Neural progenitor cell (in vitro differentiated cells): ENCODE data around the gene MOAP1. TPM values are rescaled to one million over a fixed set of nuclear protein-coding genes. Genes with fewer than 3 reads are reported as not detected.

Experiments used
- DNase-seq: peaks from one replicate; pipeline ENCODE4 v3.0.0-alpha.2; 2016; ENCODE audit warnings: low spot score
- H2AFZ ChIP-seq: fragments of 200-600 bp; sonication (generic); replicated peaks from 2 replicates; pipeline ENCODE4 v1.6.1; 2016; ENCODE audit warnings: antibody characterized with exemption
- H3F3A ChIP-seq: fragments of 200-600 bp; sonication (generic); 2 replicates; pipeline ENCODE4 v1.6.1; 2016; ENCODE audit warnings: antibody characterized with exemption, low read depth
- H3K27ac ChIP-seq: fragments of 200-600 bp; sonication (generic); 2 replicates; pipeline ENCODE4 v1.5.1; 2016; ENCODE audit warnings: mild to moderate bottlenecking
- H3K27me3 ChIP-seq: fragments of 200-600 bp; sonication (generic); 2 replicates; pipeline ENCODE4 v1.6.1; 2016; ENCODE audit warnings: mild to moderate bottlenecking, moderate library complexity
- H3K36me3 ChIP-seq: fragments of 200-600 bp; sonication (generic); 2 replicates; pipeline ENCODE4 v1.5.1; 2016
- H3K4me1 ChIP-seq: fragments of 200-600 bp; sonication (generic); 2 replicates; pipeline ENCODE4 v1.6.1; 2016; ENCODE audit warnings: mixed run types
- H3K4me2 ChIP-seq: fragments of 200-600 bp; sonication (generic); 2 replicates; pipeline ENCODE4 v1.6.1; 2016
- H3K4me3 ChIP-seq: fragments of 200-600 bp; sonication (generic); 2 replicates; pipeline ENCODE4 v1.5.1; 2016
- H3K79me2 ChIP-seq: fragments of 200-600 bp; sonication (generic); 2 replicates; pipeline ENCODE4 v1.6.1; 2016; ENCODE audit warnings: low read depth
- H3K9ac ChIP-seq: fragments of 200-600 bp; sonication (generic); 2 replicates; pipeline ENCODE4 v1.6.1; 2016
- H3K9me3 ChIP-seq: fragments of 200-600 bp; sonication (generic); 2 replicates; pipeline ENCODE4 v1.5.1; 2016; ENCODE audit warnings: low read depth
- H4K20me1 ChIP-seq: fragments of 200-600 bp; sonication (generic); 2 replicates; pipeline ENCODE4 v1.6.1; 2016; ENCODE audit warnings: low read depth
- H3K27ac Mint-ChIP-seq: 3 replicates; pipeline ENCODE4 v1.8.0; 2021; ENCODE audit warnings: mixed read lengths
- H3K27me3 Mint-ChIP-seq: 2 replicates; pipeline ENCODE4 v1.8.0; 2022; ENCODE audit warnings: low read depth, mild to moderate bottlenecking, inconsistent platforms, moderate library complexity, mixed read lengths; ENCODE audit not compliant: insufficient read depth
- H3K36me3 Mint-ChIP-seq: 3 replicates; pipeline ENCODE4 v1.8.0; 2021; ENCODE audit warnings: mixed read lengths
- H3K4me1 Mint-ChIP-seq: 3 replicates; pipeline ENCODE4 v1.8.0; 2021; ENCODE audit warnings: mixed read lengths
- H3K4me3 Mint-ChIP-seq: 3 replicates; pipeline ENCODE4 v1.8.0; 2021; ENCODE audit warnings: mild to moderate bottlenecking, moderate library complexity, mixed read lengths
- H3K9me3 Mint-ChIP-seq: 3 replicates; pipeline ENCODE4 v1.8.0; 2020; ENCODE audit warnings: mixed read lengths
- CTCF ChIP-seq: fragments of 200-600 bp; sonication (generic); IDR thresholded peaks from 2 replicates; pipeline ENCODE4 v1.5.1; 2017; ENCODE audit warnings: antibody characterized with exemption, mild to moderate bottlenecking
- EZH2 ChIP-seq: fragments of 200-600 bp; sonication (generic); IDR thresholded peaks from 2 replicates; pipeline ENCODE4 v1.6.1; 2017; ENCODE audit warnings: antibody characterized with exemption, mild to moderate bottlenecking, moderate library complexity
- EZH2phosphoT487 ChIP-seq: fragments of 200-600 bp; sonication (generic); IDR thresholded peaks from 2 replicates; pipeline ENCODE4 v1.6.1; 2017; ENCODE audit warnings: antibody characterized with exemption
- total RNA-seq: library from RNA; depleted of rRNA; stranded (reverse); fragments of >200 nt; gene quantifications from 2 replicates; pipeline ENCODE4 v1.2.3, GENCODE V29; 2015; ENCODE audit warnings: low replicate concordance

MOAP1 gene
- total RNA-seq, 1 donor from 2014 or later = 34.6 TPM

- no peak overlapping the region for H3K4me2 ChIP-seq
- no peak overlapping the region for H2AFZ ChIP-seq
- Mint-ChIP-seq H3K27me3 (peaks cover 4% of the 10 kb centered on the region), H3K36me3 (no peaks in the 10 kb centered on the region), H3K27ac (peak overlapping the region; percentile 60), H3K9me3 (no peaks in the 10 kb centered on the region), H3K4me1 (peaks cover 19% of the 10 kb centered on the region), H3K4me3 (no peak overlapping the region)
- H3K27me3 ChIP-seq = no peaks in the 10 kb centered on the region
- no peaks in the 10 kb centered on the region for H3F3A ChIP-seq
- no peaks in the 10 kb centered on the region for H4K20me1 ChIP-seq
- no peaks in the 10 kb centered on the region for H3K36me3 ChIP-seq
- no peaks in the 10 kb centered on the region for H3K4me1 ChIP-seq
- H3K27ac ChIP-seq = no peak overlapping the region
- H3K9ac ChIP-seq = no peak overlapping the region
- no peaks in the 10 kb centered on the region for H3K79me2 ChIP-seq
- H3K9me3 ChIP-seq = no peaks in the 10 kb centered on the region
- no peak for DNase-seq
- TF ChIP-seq EZH2phosphoT487 (no peak), CTCF (no peak), EZH2 (no peak)
- H3K4me3 ChIP-seq = no peak overlapping the region
Observed at GRCh38 chr14:93135399-93135798, 49.3 kb downstream of the MOAP1 start.

GRCh38 chr14:93133464-93133863, 51.2 kb downstream of the MOAP1 start:
- H3K27ac ChIP-seq = no peak overlapping the region
- no peak overlapping the region for H2AFZ ChIP-seq
- H3K4me1 ChIP-seq = no peaks in the 10 kb centered on the region
- TF ChIP-seq CTCF (no peak), EZH2 (no peak), EZH2phosphoT487 (no peak)
- Mint-ChIP-seq H3K36me3 (no peaks in the 10 kb centered on the region), H3K27ac (no peak overlapping the region), H3K9me3 (no peaks in the 10 kb centered on the region), H3K27me3 (peaks cover 9% of the 10 kb centered on the region), H3K4me3 (no peak overlapping the region), H3K4me1 (peaks cover 11% of the 10 kb centered on the region)
- H3K9me3 ChIP-seq = no peaks in the 10 kb centered on the region
- H3K79me2 ChIP-seq = no peaks in the 10 kb centered on the region
- no peaks in the 10 kb centered on the region for H4K20me1 ChIP-seq
- no peak overlapping the region for H3K9ac ChIP-seq
- no peak for DNase-seq
- no peaks in the 10 kb centered on the region for H3K27me3 ChIP-seq
- H3K4me3 ChIP-seq = no peak overlapping the region
- H3F3A ChIP-seq = no peaks in the 10 kb centered on the region
- no peak overlapping the region for H3K4me2 ChIP-seq
- no peaks in the 10 kb centered on the region for H3K36me3 ChIP-seq

- peak; percentile 28 for DNase-seq
- H3K36me3 Mint-ChIP-seq = no peaks in the 10 kb centered on the region
- Histone ChIP-seq H3K9me3 (no peaks in the 10 kb centered on the region), H3K27ac (no peak overlapping the region), H4K20me1 (no peaks in the 10 kb centered on the region), H2AFZ (no peak overlapping the region), H3K4me3 (no peak overlapping the region), H3K27me3 (no peaks in the 10 kb centered on the region), H3F3A (no peaks in the 10 kb centered on the region), H3K36me3 (no peaks in the 10 kb centered on the region), H3K79me2 (no peaks in the 10 kb centered on the region), H3K4me2 (no peak overlapping the region), H3K9ac (no peak overlapping the region), H3K4me1 (no peaks in the 10 kb centered on the region)
- no peak overlapping the region for H3K27ac Mint-ChIP-seq
- H3K4me3 Mint-ChIP-seq = no peak overlapping the region
- TF ChIP-seq EZH2 (no peak), CTCF (peak; percentile 43)
- peaks cover 9% of the 10 kb centered on the region for H3K27me3 Mint-ChIP-seq
- H3K9me3 Mint-ChIP-seq = no peaks in the 10 kb centered on the region
- peaks cover 11% of the 10 kb centered on the region for H3K4me1 Mint-ChIP-seq
Observed at GRCh38 chr14:93132472-93133065, 52.1 kb downstream of the MOAP1 start.

Other genes starting within 250 kb of the MOAP1 start
- 25.8 and 34.6 TPM in 2 replicates for gene ITPK1, start 69.0 kb downstream of the MOAP1 start, total RNA-seq
- 16.1 and 17.2 TPM in 2 replicates for gene LYSET, start 420 bp upstream of the MOAP1 start, total RNA-seq
- 11.2 and 24.6 TPM in 2 replicates for gene GON7, start 22.2 kb upstream of the MOAP1 start, total RNA-seq
- 47.6 and 55.7 TPM in 2 replicates for gene UBR7, start 22.4 kb upstream of the MOAP1 start, total RNA-seq
- gene BTBD7, start 148.1 kb upstream of the MOAP1 start, total RNA-seq = 30.1 and 44.7 TPM in 2 replicates
- gene COX8C, start 162.3 kb upstream of the MOAP1 start, total RNA-seq = not detected in 2 replicates
- 2.1 and 2.2 TPM in 2 replicates for gene UNC79, start 246.0 kb upstream of the MOAP1 start, total RNA-seq